Lower lobe of right lung (tissue), 2 donors: ENCODE measurements around the gene MATK. TPM values are rescaled to one million over a fixed set of nuclear protein-coding genes. Genes with fewer than 3 reads are reported as not detected.

Source experiments
- ATAC-seq, 2 donors: fragments of 200-7000 bp; cut with Tn5 transposase; one replicate each; pipeline ENCODE4 v1.9.1; 2020 to 2022; ENCODE audit warnings: mild to moderate bottlenecking in 2 of 2, moderate library complexity in 2 of 2
- DNase-seq: peaks from one replicate; pipeline ENCODE4 v3.0.0-alpha.2; 2020
- H3K27ac ChIP-seq: fragments of 200-600 bp; one replicate; pipeline ENCODE4 v1.8.0; 2022
- H3K27me3 ChIP-seq: fragments of 200-600 bp; one replicate; pipeline ENCODE4 v1.8.0; 2022; ENCODE audit warnings: low read depth
- H3K36me3 ChIP-seq: fragments of 200-600 bp; one replicate; pipeline ENCODE4 v1.8.0; 2022; ENCODE audit warnings: mild to moderate bottlenecking
- H3K4me1 ChIP-seq: fragments of 200-600 bp; one replicate; pipeline ENCODE4 v1.8.0; 2022
- H3K4me3 ChIP-seq: fragments of 200-600 bp; one replicate; pipeline ENCODE4 v1.8.0; 2022; ENCODE audit warnings: mild to moderate bottlenecking
- H3K9me3 ChIP-seq: fragments of 200-600 bp; one replicate; pipeline ENCODE4 v1.8.0; 2022
- CTCF ChIP-seq: fragments of 200-600 bp; IDR thresholded peaks from one replicate; pipeline ENCODE4 v1.8.0; 2022; ENCODE audit warnings: antibody characterized with exemption, mild to moderate bottlenecking
- intact Hi-C: fragments of 100-400 bp; cut with DNase I; formaldehyde crosslinking; loops from one replicate; pipeline ENCODE4 v1.11.0; 2022
- total RNA-seq: library from RNA; stranded (reverse); fragmentation: NEBNext Ultra II Directional; extraction: Animal tissue kit (Norgen Biotek cat#: 25700); gene quantifications from one replicate; pipeline ENCODE4 v1.2.1, GENCODE V29; 2021
- donor health status: DM: no; HTN: yes; CAD: no; lungs with severe emphysema.

The MATK gene
- total RNA-seq, 1 donor from 2014 or later: 11.3 TPM

- H3K27me3 ChIP-seq: peaks cover under 1% of the 10 kb centered on the region
- intact Hi-C loops: no loop called here
- no peaks in the 10 kb centered on the region for H3K4me1 ChIP-seq
- ATAC-seq (no peak), DNase-seq (no peak)
- no peak overlapping the region for H3K27ac ChIP-seq
- H3K4me3 ChIP-seq: no peak overlapping the region
- H3K9me3 ChIP-seq: peaks cover 8% of the 10 kb centered on the region
- H3K36me3 ChIP-seq: no peaks in the 10 kb centered on the region
- TF ChIP-seq CTCF: no peak
Measured at GRCh38 chr19:3793799-3794198, 7.6 kb upstream of the MATK start.

GRCh38 chr19:3792114-3792513 is 5.9 kb upstream of the MATK start:
- DNase-seq (no peak), ATAC-seq (no peak)
- Histone ChIP-seq H3K4me1 (no peaks in the 10 kb centered on the region), H3K4me3 (no peak overlapping the region), H3K27ac (no peak overlapping the region), H3K36me3 (no peaks in the 10 kb centered on the region), H3K27me3 (no peaks in the 10 kb centered on the region), H3K9me3 (peaks cover 8% of the 10 kb centered on the region)
- TF ChIP-seq CTCF: no peak
- intact Hi-C loops: no loop called here

DNA sequence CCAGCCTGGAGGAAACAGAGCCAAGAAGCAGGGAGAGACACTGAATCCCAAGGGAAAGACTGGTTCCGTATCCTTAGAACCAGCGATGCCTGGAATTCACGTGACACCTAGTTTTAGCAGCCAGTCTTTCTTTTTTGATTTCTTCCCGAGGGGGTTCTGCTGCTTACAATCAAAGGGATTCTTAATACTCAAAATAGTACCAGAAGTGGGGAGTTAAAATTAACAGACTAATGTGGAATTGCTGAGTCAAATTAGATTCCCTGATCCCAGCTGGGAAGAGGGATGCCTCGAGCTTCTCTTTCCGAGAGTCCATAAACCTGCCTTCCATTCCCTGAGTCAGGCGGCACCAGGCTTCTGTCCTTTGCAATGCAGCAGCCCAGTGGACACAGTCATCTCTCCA is 4.8 kb upstream of the MATK start:
- no peak for DNase-seq
- no peak for ATAC-seq
- no peaks in the 10 kb centered on the region for H3K9me3 ChIP-seq

GRCh38 chr19:3790209-3790734 is 4.1 kb upstream of the MATK start:
- H3K9me3 ChIP-seq: no peaks in the 10 kb centered on the region
- TF ChIP-seq CTCF: no peak
- H3K27me3 ChIP-seq: peaks cover 6% of the 10 kb centered on the region
- H3K4me3 ChIP-seq: no peak overlapping the region
- no peak overlapping the region for H3K27ac ChIP-seq
- DNase-seq: no peak
- no peaks in the 10 kb centered on the region for H3K36me3 ChIP-seq
- no peak for ATAC-seq
- intact Hi-C loops: no loop called here
- peaks cover 5% of the 10 kb centered on the region for H3K4me1 ChIP-seq

More for the DNA sequence above, 4.8 kb upstream of the MATK start:
- Histone ChIP-seq H3K36me3 (no peaks in the 10 kb centered on the region), H3K4me1 (peaks cover 5% of the 10 kb centered on the region), H3K4me3 (no peak overlapping the region), H3K27ac (no peak overlapping the region), H3K27me3 (peaks cover 1% of the 10 kb centered on the region)
- intact Hi-C loops: no loop called here
- TF ChIP-seq CTCF: no peak

- DNase-seq: no peak
- peaks cover 5% of the 10 kb centered on the region for H3K4me1 ChIP-seq
- intact Hi-C loops: no loop called here
- ATAC-seq: no peak
- peaks cover 13% of the 10 kb centered on the region for H3K27me3 ChIP-seq
- no peak for TF ChIP-seq CTCF
- no peak overlapping the region for H3K27ac ChIP-seq
- H3K4me3 ChIP-seq: no peak overlapping the region
- no peaks in the 10 kb centered on the region for H3K36me3 ChIP-seq
- H3K9me3 ChIP-seq: no peaks in the 10 kb centered on the region
Measured at GRCh38 chr19:3788996-3789778, 3.0 kb upstream of the MATK start.
